Measurements from ENCODE around the gene NINJ2.
"Not testable (repeated sequence)": the region's sequence is repeated elsewhere in the genome, so short reads cannot be mapped to it uniquely, and the experiment has no call there.

DNA sequence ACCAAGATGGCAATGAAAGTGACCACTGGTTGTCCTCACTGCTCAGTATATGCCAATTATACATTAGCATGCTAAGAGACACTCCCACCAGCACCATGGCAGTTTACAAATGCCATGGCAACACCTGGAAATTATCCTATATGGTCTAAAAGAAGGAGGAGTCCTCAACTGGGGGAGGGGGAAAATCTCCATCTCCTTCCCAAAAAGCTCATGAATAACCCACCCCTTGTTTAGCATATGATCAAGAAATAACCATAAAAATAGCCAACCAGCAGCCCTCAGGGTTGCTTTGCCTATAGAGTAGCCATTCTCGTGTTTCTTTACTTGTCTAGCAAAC lies 34.5 kb downstream of the NINJ2 start:
- not testable (repeated sequence) for TF ChIP-seq POLR2A (IDR thresholded peaks at IDR 0.05); EP300 (IDR thresholded peaks at IDR 0.05; ENCODE audit: low read depth); POLR2AphosphoS5 (IDR thresholded peaks at IDR 0.05)
- TF ChIP-seq, protein P1, sequence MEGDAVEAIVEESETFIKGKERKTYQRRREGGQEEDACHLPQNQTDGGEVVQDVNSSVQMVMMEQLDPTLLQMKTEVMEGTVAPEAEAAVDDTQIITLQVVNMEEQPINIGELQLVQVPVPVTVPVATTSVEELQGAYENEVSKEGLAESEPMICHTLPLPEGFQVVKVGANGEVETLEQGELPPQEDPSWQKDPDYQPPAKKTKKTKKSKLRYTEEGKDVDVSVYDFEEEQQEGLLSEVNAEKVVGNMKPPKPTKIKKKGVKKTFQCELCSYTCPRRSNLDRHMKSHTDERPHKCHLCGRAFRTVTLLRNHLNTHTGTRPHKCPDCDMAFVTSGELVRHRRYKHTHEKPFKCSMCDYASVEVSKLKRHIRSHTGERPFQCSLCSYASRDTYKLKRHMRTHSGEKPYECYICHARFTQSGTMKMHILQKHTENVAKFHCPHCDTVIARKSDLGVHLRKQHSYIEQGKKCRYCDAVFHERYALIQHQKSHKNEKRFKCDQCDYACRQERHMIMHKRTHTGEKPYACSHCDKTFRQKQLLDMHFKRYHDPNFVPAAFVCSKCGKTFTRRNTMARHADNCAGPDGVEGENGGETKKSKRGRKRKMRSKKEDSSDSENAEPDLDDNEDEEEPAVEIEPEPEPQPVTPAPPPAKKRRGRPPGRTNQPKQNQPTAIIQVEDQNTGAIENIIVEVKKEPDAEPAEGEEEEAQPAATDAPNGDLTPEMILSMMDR (IDR thresholded peaks at IDR 0.05) = not testable (repeated sequence)
